Activated naive CD4-positive, alpha-beta T cell treated with anti-CD3 and anti-CD28 coated beads for 36 hours (primary cell): ENCODE results near the gene TCHH. TPM values are rescaled to one million over a fixed set of nuclear protein-coding genes. Genes with fewer than 3 reads are reported as not detected.
"Not testable (repeated sequence)": the region's sequence is repeated elsewhere in the genome, so short reads cannot be mapped to it uniquely, and the experiment has no call there.

ENCODE experiments used
- CTCF ChIA-PET: fragments of 350-600 bp; sonication (Branson Sonifier 250); formaldehyde crosslinking; loops from one replicate; lab custom pipeline; 2021; ENCODE audit warnings: antibody characterized with exemption; lab: Charles Lee
- DNase-seq: peaks from one replicate; pipeline ENCODE4 v3.0.0-alpha.2; 2020
- H3K27ac Mint-ChIP-seq: one replicate; pipeline ENCODE4 v1.8.0; 2021; ENCODE audit warnings: mild to moderate bottlenecking, mixed read lengths
- H3K27me3 Mint-ChIP-seq: one replicate; pipeline ENCODE4 v1.8.0; 2021; ENCODE audit warnings: low read depth, mixed read lengths
- H3K36me3 Mint-ChIP-seq: one replicate; pipeline ENCODE4 v1.8.0; 2021; ENCODE audit warnings: low read depth, mixed read lengths
- H3K4me1 Mint-ChIP-seq: one replicate; pipeline ENCODE4 v1.8.0; 2021; ENCODE audit warnings: low read depth, mixed read lengths
- H3K4me3 Mint-ChIP-seq: one replicate; pipeline ENCODE4 v1.8.0; 2021; ENCODE audit warnings: mild to moderate bottlenecking, moderate library complexity, mixed read lengths
- H3K9me3 Mint-ChIP-seq: one replicate; pipeline ENCODE4 v1.8.0; 2021; ENCODE audit warnings: mixed read lengths
- intact Hi-C: fragments of 100-400 bp; cut with micrococcal nuclease; formaldehyde crosslinking; loops from one replicate; pipeline ENCODE4 v1.15.1; 2023
- total RNA-seq, 2 experiments: library from RNA; stranded (reverse); gene quantifications; one replicate each; pipeline ENCODE4 v1.2.3, GENCODE V29; 2021

Gene TCHH
- total RNA-seq: not detected

- intact Hi-C loops: no loop called here
- Mint-ChIP-seq H3K4me1 (no peaks in the 10 kb centered on the region), H3K9me3 (no peaks in the 10 kb centered on the region), H3K27ac (no peak within 1 kb of the TSS), H3K36me3 (no peaks in the 10 kb centered on the region), H3K27me3 (peaks cover 31% of the 10 kb centered on the region), H3K4me3 (no peak within 1 kb of the TSS)
- DNase-seq: no peak
- CTCF ChIA-PET: no interaction called here
These were observed at the start of gene TCHH for GRCh38 chr1:152115344-152115743. TCHH (minus strand) TSS chr1:152115444; CDS start chr1:152114080, 1,364 bp downstream.

GRCh38 chr1:152164517-152165136 is 49.4 kb upstream of the TCHH start:
- no peak overlapping the region for H3K4me3 Mint-ChIP-seq
- no peak for DNase-seq
- no peaks in the 10 kb centered on the region for H3K27me3 Mint-ChIP-seq
- no peaks in the 10 kb centered on the region for H3K36me3 Mint-ChIP-seq
- CTCF ChIA-PET: interaction anchor here (0.7 to 1.2 kb wide), 2 partner anchors 183 to 339 kb away, joined by 3 read pairs; no protein-coding TSS in a partner anchor
- H3K9me3 Mint-ChIP-seq: no peaks in the 10 kb centered on the region
- intact Hi-C loops: no loop called here
- H3K4me1 Mint-ChIP-seq: peaks cover 9% of the 10 kb centered on the region
- H3K27ac Mint-ChIP-seq: no peak overlapping the region

GRCh38 chr1:152162792-152163463 is 47.7 kb upstream of the TCHH start:
- Mint-ChIP-seq H3K27ac (no peak overlapping the region), H3K4me1 (peaks cover 9% of the 10 kb centered on the region), H3K27me3 (no peaks in the 10 kb centered on the region), H3K9me3 (no peaks in the 10 kb centered on the region), H3K4me3 (no peak overlapping the region), H3K36me3 (no peaks in the 10 kb centered on the region)
- no peak for DNase-seq
- CTCF ChIA-PET: interaction anchor here (0.9 to 1.9 kb wide), 4 partner anchors 22 to 296 kb away, joined by 3 to 9 read pairs (median 6); no protein-coding TSS in a partner anchor
- intact Hi-C loops: no loop called here

- H3K4me1 Mint-ChIP-seq: peaks cover 2% of the 10 kb centered on the region
- CTCF ChIA-PET: interaction anchor here (1.1 kb wide), 1 partner anchor 24 kb away, joined by 6 read pairs; no protein-coding TSS in a partner anchor
These were observed 45.3 kb upstream of the TCHH start for GRCh38 chr1:152160576-152160975.

GRCh38 chr1:152159144-152159543 is 43.9 kb upstream of the TCHH start, which contains the start of gene RPTN:
RPTN (minus strand) TSS chr1:152159228; CDS start chr1:152157889, 1,339 bp downstream.
- H3K27me3 Mint-ChIP-seq: no peaks in the 10 kb centered on the region
- DNase-seq: no peak
- no peak within 1 kb of the TSS for H3K27ac Mint-ChIP-seq
- H3K36me3 Mint-ChIP-seq: no peaks in the 10 kb centered on the region
- no peak within 1 kb of the TSS for H3K4me3 Mint-ChIP-seq
- CTCF ChIA-PET: interaction anchor here (1.0 kb wide), 2 partner anchors 9 to 18 kb away, joined by 3 read pairs; no protein-coding TSS in a partner anchor
- intact Hi-C loops: no loop called here
- H3K9me3 Mint-ChIP-seq: no peaks in the 10 kb centered on the region
- no peaks in the 10 kb centered on the region for H3K4me1 Mint-ChIP-seq

More at GRCh38 chr1:152160576-152160975, 45.3 kb upstream of the TCHH start:
- Mint-ChIP-seq H3K27ac (no peak overlapping the region), H3K27me3 (no peaks in the 10 kb centered on the region), H3K36me3 (no peaks in the 10 kb centered on the region), H3K9me3 (no peaks in the 10 kb centered on the region), H3K4me3 (no peak overlapping the region)
- intact Hi-C loops: no loop called here
- no peak for DNase-seq

- Mint-ChIP-seq H3K4me1 (no peaks in the 10 kb centered on the region), H3K27ac (no peak overlapping the region), H3K4me3 (no peak overlapping the region), H3K36me3 (no peaks in the 10 kb centered on the region), H3K9me3 (peaks cover 2% of the 10 kb centered on the region), H3K27me3 (peaks cover 5% of the 10 kb centered on the region)
- CTCF ChIA-PET: interaction anchor here (0.9 kb wide), 1 partner anchor 305 kb away, joined by 3 read pairs; no protein-coding TSS in a partner anchor
- no peak for DNase-seq
- intact Hi-C loops: no loop called here
These were observed 38.8 kb upstream of the TCHH start for GRCh38 chr1:152153996-152154395.

GRCh38 chr1:152151646-152152045 is 36.4 kb upstream of the TCHH start:
- peaks cover 21% of the 10 kb centered on the region for H3K9me3 Mint-ChIP-seq
- no peaks in the 10 kb centered on the region for H3K36me3 Mint-ChIP-seq
- CTCF ChIA-PET: interaction anchor here (0.6 to 1.0 kb wide), 3 partner anchors 11 to 52 kb away, joined by 3 to 7 read pairs (median 3); no protein-coding TSS in a partner anchor
- no peak for DNase-seq
- intact Hi-C loops: no loop called here
- no peaks in the 10 kb centered on the region for H3K4me1 Mint-ChIP-seq
- H3K27me3 Mint-ChIP-seq: peaks cover 8% of the 10 kb centered on the region
- no peak overlapping the region for H3K27ac Mint-ChIP-seq
- H3K4me3 Mint-ChIP-seq: no peak overlapping the region

- Mint-ChIP-seq H3K4me3 (no peak overlapping the region), H3K27ac (no peak overlapping the region), H3K4me1 (no peaks in the 10 kb centered on the region), H3K27me3 (peaks cover 17% of the 10 kb centered on the region), H3K9me3 (peaks cover 29% of the 10 kb centered on the region), H3K36me3 (no peaks in the 10 kb centered on the region)
- no peak for DNase-seq
- intact Hi-C loops: no loop called here
- CTCF ChIA-PET: no interaction called here
These were observed 33.7 kb upstream of the TCHH start for GRCh38 chr1:152148981-152149380.

- CTCF ChIA-PET: no interaction called here
- Mint-ChIP-seq H3K27me3 (peaks cover 23% of the 10 kb centered on the region), H3K4me1 (peaks cover 8% of the 10 kb centered on the region)
These were observed 32.8 kb upstream of the TCHH start for GRCh38 chr1:152148051-152148450.

GRCh38 chr1:152145769-152146168 is 30.5 kb upstream of the TCHH start:
- no peaks in the 10 kb centered on the region for H3K36me3 Mint-ChIP-seq
- intact Hi-C loops: no loop called here
- no peak overlapping the region for H3K4me3 Mint-ChIP-seq
- H3K27ac Mint-ChIP-seq: no peak overlapping the region
- no peak for DNase-seq
- H3K27me3 Mint-ChIP-seq: peaks cover 32% of the 10 kb centered on the region
- peaks cover 9% of the 10 kb centered on the region for H3K4me1 Mint-ChIP-seq
- H3K9me3 Mint-ChIP-seq: peaks cover 29% of the 10 kb centered on the region
- CTCF ChIA-PET: interaction anchor here (1.4 kb wide), 1 partner anchor 93 kb away, joined by 3 read pairs; no protein-coding TSS in a partner anchor

More at GRCh38 chr1:152148051-152148450, 32.8 kb upstream of the TCHH start:
- no peak for DNase-seq
- Mint-ChIP-seq H3K27ac (no peak overlapping the region), H3K36me3 (no peaks in the 10 kb centered on the region), H3K4me3 (no peak overlapping the region), H3K9me3 (peaks cover 29% of the 10 kb centered on the region)
- intact Hi-C loops: no loop called here

- H3K36me3 Mint-ChIP-seq, H3K4me1 Mint-ChIP-seq, DNase-seq, intact Hi-C loops, H3K27ac Mint-ChIP-seq, H3K4me3 Mint-ChIP-seq: not testable (repeated sequence)
- peaks cover 35% of the 10 kb centered on the region for H3K27me3 Mint-ChIP-seq
- H3K9me3 Mint-ChIP-seq: peaks cover 29% of the 10 kb centered on the region
- CTCF ChIA-PET: interaction anchor here (1.4 kb wide), 1 partner anchor 92 kb away, joined by 3 read pairs; no protein-coding TSS in a partner anchor
These were observed 29.5 kb upstream of the TCHH start for GRCh38 chr1:152144674-152145183.
